ENCODE data around the gene TOGARAM1.

Gene TOGARAM1

GRCh38 chr14:45104561-45104960 lies 142.6 kb downstream of the TOGARAM1 start:
- DNase-seq (ENCODE audit: low read depth) = no peak
- TF ChIP-seq CTCF (IDR thresholded peaks at IDR 0.05; ENCODE audit: control insufficient read depth, insufficient read depth, low read depth, low read length, missing control alignments) = no peak
- H3K4me3 ChIP-seq (ENCODE audit: control insufficient read depth, low read depth, low read length) = no peak overlapping the region

- no peak for DNase-seq (ENCODE audit: low read depth)
These were observed 151.1 kb downstream of the TOGARAM1 start for GRCh38 chr14:45112896-45113781.

GRCh38 chr14:45114327-45114726 lies 152.3 kb downstream of the TOGARAM1 start:
- no peak for TF ChIP-seq CTCF (IDR thresholded peaks at IDR 0.05; ENCODE audit: control insufficient read depth, insufficient read depth, low read depth, low read length, missing control alignments)
- no peak for DNase-seq (ENCODE audit: low read depth)

More at GRCh38 chr14:45112896-45113781, 151.1 kb downstream of the TOGARAM1 start:
- no peak overlapping the region for H3K4me3 ChIP-seq (ENCODE audit: control insufficient read depth, low read depth, low read length)
- no peak for TF ChIP-seq CTCF (IDR thresholded peaks at IDR 0.05; ENCODE audit: control insufficient read depth, insufficient read depth, low read depth, low read length, missing control alignments)

GRCh38 chr14:45118594-45118993 lies 156.6 kb downstream of the TOGARAM1 start:
- H3K4me3 ChIP-seq (ENCODE audit: control insufficient read depth, low read depth, low read length) = no peak overlapping the region
- no peak for DNase-seq (ENCODE audit: low read depth)
- no peak for TF ChIP-seq CTCF (IDR thresholded peaks at IDR 0.05; ENCODE audit: control insufficient read depth, insufficient read depth, low read depth, low read length, missing control alignments)

More at GRCh38 chr14:45114327-45114726, 152.3 kb downstream of the TOGARAM1 start:
- H3K4me3 ChIP-seq (ENCODE audit: control insufficient read depth, low read depth, low read length) = no peak overlapping the region

- H3K4me3 ChIP-seq (ENCODE audit: control insufficient read depth, low read depth, low read length) = no peak overlapping the region
- TF ChIP-seq CTCF (IDR thresholded peaks at IDR 0.05; ENCODE audit: control insufficient read depth, insufficient read depth, low read depth, low read length, missing control alignments) = no peak
- DNase-seq (ENCODE audit: low read depth) = no peak
These were observed 158.1 kb downstream of the TOGARAM1 start for GRCh38 chr14:45120096-45120495.

- no peak for TF ChIP-seq CTCF (IDR thresholded peaks at IDR 0.05; ENCODE audit: control insufficient read depth, insufficient read depth, low read depth, low read length, missing control alignments)
- DNase-seq (ENCODE audit: low read depth) = no peak
- H3K4me3 ChIP-seq (ENCODE audit: control insufficient read depth, low read depth, low read length) = no peak overlapping the region
These were observed 161.3 kb downstream of the TOGARAM1 start for GRCh38 chr14:45123271-45123670.
